NCI-H2081 treated with DMSO at 0.1 percent for 48 hours (cell line): ENCODE data around the gene ENTPD2.
"Not testable (repeated sequence)": the region's sequence is repeated elsewhere in the genome, so short reads cannot be mapped to it uniquely, and the experiment has no call there.

ENCODE experiments used
- DNase-seq: peaks from one replicate; lab custom pipeline; 2025; lab: John Stamatoyannopoulos, UW

The ENTPD2 gene

DNA sequence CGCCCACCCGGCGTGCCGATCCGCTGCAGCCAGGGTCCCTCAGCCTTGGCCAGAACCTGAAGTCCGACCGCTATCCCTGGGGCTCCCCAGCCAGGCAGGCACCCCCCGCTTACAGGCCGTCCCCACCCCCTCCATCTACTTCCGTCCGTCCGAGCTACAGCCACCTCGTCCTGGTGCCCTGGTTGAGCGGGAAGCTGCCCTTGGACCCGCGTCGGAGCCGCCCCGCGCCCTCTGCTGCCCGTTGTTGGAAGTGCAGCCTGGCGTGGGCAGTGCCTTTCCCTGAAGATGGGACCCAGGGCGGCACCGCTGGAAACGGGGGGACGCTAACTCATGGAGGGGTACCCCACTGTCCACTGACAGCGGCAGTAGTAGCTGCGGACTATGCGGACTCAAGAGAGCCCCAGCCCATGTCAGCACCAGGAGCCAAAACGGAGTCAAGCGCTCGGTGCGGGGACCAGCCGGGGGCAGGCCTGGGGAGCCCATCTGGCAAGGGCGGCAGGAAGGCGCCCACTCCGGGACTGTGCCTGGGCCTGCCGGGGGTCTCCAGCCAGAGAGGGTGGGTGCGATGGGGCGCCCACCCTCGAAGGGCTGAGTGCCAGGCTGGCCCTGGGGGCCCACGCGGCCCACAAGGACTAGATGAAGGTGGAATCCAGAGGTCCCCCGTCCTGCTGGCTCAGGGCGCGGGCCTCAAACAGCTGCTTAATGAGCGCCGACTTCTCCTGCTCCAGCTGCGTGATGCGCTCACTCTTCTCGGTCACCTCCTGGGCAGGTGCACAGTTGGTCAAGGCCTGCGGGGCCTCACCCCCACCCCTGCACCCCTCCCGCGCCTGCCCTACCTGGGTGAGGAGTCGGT lies 10.4 kb upstream of the ENTPD2 start:
- DNase-seq, result no peak

- DNase-seq, result no peak
Measured at GRCh38 chr9:137063311-137064026, 9.6 kb upstream of the ENTPD2 start.

GRCh38 chr9:137062798-137063197 lies 8.9 kb upstream of the ENTPD2 start:
- DNase-seq, result not testable (repeated sequence)

- DNase-seq, result no peak
Measured at GRCh38 chr9:137062384-137062783, 8.5 kb upstream of the ENTPD2 start.

DNA sequence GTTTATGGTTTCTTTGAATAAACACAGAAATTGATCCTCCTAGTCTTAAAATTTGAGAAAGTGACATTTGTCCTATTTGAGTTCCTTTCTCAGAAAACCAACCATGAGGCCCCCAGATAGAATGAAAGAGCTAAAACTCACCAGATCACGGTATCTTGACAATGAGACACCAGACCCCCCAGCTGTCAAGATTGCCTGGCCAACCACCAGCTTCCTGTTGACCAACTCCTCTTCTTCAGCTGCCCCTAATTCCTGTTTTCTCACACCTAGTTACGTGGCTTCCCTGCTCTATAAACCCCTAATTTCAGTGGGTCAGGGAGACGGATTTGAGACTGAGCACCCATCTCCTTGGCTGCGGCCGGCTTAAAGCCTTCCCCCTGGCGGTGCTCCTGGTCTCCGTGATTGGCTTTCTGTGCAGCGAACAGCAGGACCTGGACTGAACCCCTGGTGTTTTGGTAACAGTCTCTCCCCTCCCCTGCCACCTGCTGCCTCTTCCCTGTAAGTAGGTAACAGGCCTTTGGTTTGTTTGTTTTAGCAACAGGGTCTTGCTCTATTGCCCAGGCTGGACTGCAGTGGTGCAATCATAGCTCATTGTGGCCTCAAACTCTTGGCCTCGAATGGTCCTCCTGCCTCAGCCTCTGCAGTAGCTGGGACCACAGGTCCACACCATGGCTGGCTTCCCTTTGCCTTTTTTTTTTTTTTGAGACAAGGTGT lies 4.8 kb upstream of the ENTPD2 start:
- no peak for DNase-seq

DNA sequence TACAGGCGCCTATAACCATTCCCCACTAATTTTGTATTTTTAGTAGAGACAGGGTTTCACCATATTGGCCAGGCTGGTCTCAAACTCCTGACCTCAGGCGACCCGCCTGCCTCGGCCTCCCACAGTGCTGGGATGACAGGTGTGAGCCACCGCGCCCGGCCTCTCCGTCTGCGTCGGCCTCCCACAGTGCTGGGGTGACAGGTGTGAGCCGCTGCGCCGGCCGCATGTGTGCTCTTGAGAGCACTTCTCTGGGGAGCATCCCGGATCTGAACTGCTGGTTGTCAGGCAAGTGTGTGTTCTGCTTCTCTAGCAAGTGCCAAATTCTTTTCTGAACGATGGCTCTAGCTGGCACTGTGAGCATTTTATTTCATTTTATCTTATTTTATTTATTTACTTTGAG lies 3.7 kb upstream of the ENTPD2 start:
- no peak for DNase-seq

GRCh38 chr9:137056739-137057415 lies 3.0 kb upstream of the ENTPD2 start:
- no peak for DNase-seq

GRCh38 chr9:137055385-137056364 lies 1.8 kb upstream of the ENTPD2 start:
- peak; percentile 33 for DNase-seq

- DNase-seq, result no peak
Measured at GRCh38 chr9:137054932-137055384, 1.1 kb upstream of the ENTPD2 start.

- no peak for DNase-seq
Measured at GRCh38 chr9:137052998-137053943, 590 bp downstream of the ENTPD2 start.

DNA sequence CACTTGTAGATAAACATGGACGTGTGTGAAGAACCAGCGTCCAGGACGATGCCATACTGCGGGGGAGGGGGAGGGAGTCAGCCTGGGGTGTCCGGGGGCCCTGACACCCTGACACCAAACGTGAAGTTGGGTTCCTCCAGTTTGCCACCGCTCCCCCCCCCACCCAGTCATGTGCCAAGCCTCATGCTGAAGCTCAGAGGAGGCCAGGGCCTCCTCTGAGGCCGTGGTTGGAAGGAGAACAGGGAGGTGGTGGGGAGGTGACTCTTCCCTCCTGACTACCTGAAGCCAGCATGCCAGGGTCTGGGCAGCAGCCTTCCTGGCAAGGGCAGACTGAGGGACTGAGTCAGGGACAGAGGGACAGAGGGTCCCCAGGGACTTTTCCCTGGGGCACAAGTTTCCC lies 1.6 kb downstream of the ENTPD2 start:
- DNase-seq, result no peak

GRCh38 chr9:137051145-137051724 lies 2.6 kb downstream of the ENTPD2 start:
- no peak for DNase-seq

- no peak for DNase-seq
Measured at GRCh38 chr9:137050570-137050969, 3.3 kb downstream of the ENTPD2 start.

- no peak for DNase-seq
Measured at GRCh38 chr9:137049544-137050449, 4.1 kb downstream of the ENTPD2 start.

GRCh38 chr9:137048655-137049543 lies 5.0 kb downstream of the ENTPD2 start:
- no peak for DNase-seq

DNA sequence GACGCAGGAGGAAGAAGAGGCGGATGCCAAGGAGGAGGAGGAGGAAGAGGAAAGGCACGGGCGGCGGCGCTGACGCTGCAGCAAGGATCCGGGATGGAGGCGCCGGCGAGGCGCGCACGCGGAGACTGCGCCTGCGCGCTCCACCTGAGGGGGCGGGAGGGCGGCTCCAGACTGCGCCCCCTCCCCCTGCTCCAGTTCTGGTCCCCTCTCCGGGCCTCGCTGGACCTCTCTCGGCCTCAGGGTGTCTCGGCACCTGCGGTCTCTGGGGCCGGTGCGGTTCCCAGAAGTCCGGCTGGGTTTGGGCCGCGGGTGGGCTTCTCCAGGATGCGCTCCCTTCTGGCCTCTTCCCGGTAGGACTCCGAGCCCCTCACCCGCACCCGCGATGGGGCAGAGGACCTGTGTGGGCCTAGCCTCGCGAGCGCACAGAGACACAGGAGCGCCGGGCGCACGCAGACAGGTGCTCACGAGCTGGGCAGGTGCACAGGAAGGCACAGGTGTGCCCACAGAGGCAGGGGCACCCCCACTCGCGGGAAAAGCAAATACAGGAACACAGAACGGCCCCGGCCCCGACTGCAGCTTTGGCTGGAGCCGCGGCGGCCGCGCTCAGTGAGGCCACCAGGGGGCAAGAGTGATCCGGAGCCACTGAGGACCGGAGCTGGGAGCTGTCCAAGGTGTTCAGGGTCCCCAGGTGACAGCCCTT lies 7.6 kb downstream of the ENTPD2 start, which contains the start of gene NPDC1:
NPDC1 (minus strand) TSS at position 90 of the 700 bp plus-strand sequence. CDS start 188 bp downstream, outside the sequence.
- DNase-seq, result peak; percentile 54
